NCI-H1436 (cell line): ENCODE data around the gene PYGO2.
"Not testable (repeated sequence)": the region's sequence is repeated elsewhere in the genome, so short reads cannot be mapped to it uniquely, and the experiment has no call there.

ENCODE experiments used
- DNase-seq: peaks from one replicate; lab custom pipeline; 2025; lab: John Stamatoyannopoulos, UW

The PYGO2 gene

DNA sequence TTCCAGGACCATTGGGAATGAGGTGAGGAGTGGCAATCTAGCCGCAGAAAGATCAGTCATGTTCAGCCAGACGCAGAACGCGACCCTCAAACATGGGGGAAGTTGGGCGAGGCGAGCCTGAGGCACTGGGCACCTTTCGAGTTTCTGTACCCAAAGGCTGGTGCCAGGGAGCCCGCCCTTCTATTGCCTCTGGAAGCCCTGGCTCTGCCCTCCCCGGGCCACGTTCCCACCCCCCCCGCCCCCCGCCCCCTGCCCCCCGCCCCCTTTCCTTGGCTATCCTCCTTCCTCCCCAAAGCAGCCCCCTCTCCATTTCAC, 38.8 kb upstream of the PYGO2 start:
- no peak for DNase-seq

DNA sequence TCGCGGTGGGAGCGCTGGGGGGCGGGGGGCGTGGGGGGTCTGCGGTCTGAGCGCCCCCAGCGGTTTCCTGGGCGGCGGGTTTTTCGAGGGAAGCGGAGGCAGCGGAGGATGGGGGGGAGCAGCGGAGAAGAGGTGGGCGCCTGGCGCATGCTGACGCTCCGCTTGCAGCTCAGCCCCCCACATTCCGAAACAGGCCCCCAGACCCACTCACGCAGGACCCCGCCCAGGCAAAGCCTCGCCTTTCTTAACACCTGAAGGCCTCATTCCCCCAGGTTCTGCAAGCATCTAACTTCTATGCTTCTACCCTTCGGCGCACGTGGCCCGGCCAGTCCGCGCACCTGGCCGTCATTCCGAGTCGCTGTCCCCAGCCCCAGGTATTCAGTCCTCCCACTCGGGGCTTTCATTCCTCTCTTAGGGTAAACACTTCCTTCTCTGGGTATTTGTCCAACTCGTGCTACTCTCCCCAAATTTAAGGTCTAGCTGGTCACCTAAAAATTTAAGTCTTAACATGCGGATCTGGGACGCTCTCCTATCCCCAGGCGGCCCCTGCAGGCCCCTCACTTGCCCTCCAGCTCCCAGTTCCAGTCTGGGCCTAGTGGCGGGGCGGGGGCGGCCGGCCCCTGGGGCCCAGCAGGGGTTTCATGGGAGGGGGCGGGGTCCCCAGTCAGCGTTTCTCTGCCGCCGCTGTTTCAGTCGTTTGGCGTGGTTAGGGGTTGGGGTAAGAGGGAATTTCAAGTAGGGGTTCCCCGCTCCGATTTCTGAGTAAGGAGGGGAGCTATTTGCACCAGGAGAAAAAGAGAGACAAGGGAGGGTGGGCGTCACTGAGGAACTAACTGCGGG, 38.2 kb upstream of the PYGO2 start:
- DNase-seq, result no peak

DNA sequence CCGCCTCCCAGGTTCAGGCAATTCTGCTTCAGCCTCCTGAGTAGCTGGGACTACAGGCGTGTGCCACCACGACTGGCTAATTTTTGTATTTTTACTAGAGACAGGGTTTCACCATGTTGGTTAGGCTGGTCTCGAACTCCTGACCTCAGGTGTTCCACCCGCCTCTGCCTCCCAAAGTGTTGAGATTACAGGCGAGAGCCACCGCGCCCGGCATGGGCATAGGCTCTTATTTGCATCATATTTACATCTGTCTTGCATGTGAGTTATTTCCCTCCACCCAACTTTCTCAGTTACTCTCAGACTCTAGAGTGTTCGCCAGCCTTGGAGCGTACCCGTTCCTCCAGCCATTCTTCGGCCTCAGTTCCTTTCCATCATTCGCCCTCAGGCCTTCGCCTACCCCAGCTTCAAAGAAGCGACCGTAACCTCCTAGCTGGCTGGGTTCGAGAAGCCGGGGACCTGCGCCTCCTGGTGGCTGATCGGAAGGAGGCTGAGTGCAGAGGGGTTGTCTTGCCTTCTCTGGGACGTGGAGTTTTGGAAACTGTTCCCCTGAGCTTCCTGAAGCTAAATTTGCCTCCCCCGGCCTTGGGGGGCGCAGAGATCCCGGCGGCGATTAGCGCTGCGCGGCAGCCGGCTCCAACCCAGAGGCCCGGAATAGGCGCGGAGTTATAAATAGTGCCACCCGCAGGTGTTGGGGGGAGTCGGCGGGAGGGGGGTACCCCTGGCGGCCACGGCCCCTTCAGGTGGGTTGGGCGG, 37.4 kb upstream of the PYGO2 start:
- DNase-seq, result peak; percentile 41

DNA sequence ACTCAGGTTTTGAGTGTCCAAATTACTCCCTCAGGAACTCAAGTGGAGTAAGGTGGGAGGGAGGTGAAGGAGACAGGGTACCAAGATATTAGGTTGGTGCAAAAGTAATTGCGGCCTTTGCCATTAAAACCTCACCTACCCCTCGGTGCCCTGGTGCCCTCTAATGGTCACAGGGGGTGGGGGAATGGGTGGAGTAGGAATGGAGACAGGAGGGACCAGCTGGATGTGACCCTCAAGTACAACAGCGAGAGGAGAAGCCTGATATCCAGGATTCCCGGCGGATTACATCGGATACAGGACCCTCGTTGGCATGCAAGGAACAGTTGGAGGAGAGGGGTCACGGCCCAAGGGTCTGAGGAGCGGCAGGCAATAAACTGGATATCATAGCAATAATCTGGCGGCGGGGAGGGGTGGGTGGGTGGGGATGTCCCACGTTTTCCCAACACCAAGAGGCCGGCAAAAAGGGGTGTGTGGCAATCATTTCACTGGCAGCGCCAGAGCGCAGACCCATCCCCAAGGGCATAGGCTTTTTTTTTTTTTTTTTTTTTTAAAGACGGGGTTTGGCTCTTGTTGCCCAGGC, 36.7 kb upstream of the PYGO2 start:
- no peak for DNase-seq

DNA sequence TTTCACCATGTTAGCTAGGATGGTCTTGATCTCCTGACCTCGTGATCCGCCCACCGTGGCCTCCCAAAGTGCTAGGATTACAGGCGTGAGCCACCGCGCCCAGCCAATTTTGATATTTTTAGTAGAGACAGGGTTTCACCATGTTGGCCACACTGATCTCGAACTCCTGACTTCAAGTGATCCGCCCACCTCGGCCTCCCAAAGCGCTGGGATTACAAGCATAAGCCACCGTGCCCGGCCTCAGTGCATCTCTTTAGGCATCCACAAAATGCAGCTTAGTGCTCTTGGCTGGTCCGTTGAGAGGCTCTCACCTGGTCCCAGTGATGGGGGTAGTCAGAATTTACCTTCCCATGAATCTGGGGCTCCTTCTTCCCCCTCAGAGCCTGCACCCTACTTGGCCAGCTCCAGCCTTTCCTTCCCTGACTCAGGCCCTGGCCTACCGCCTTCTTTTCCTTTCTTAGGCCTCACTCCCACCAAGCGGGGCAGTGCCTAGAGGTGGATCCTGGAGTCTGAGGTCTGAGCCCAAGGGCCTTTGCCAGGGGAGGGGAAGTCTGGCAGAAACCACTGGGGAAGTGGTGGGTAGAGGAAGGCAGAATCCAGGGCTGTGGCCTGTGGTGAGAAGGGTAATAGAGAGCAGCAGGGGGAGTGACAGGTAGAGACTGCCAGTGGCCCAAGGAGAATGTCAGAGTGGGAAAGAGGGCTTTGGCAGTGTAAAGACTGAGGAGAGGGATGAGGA, 35.6 kb upstream of the PYGO2 start:
- no peak for DNase-seq

DNA sequence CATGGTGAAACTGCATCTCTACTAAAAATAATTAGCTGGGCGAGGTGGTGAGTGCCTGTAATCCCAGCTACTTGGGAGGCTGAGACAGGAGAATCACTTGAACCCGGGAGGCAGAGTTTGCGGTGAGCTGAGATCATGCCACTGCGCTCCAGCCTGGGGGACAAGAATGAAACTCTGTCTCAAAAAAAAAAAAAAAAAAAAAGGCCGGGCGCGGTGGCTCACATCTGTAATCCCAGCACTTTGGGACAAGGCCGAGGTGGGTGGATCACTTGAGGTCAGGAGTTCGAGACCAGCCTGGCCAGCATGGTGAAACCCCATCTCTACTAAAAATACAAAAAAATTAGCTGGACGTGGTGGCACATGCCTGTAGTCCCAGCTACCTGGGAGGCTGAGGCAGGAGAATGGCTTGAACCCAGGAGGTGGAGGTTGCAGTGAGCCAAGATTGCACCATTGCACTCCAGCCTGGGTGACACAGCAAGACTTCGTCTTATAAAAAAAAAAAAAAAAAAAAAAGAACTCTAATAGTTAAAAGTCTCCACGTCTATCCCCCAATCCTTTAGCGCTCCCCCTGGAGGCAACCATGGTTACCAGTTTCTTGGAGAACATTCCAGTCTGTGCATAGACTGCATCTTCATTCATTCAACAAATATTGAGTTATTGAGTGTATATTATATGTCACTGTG, 33.9 kb upstream of the PYGO2 start:
- DNase-seq, result not testable (repeated sequence)

DNA sequence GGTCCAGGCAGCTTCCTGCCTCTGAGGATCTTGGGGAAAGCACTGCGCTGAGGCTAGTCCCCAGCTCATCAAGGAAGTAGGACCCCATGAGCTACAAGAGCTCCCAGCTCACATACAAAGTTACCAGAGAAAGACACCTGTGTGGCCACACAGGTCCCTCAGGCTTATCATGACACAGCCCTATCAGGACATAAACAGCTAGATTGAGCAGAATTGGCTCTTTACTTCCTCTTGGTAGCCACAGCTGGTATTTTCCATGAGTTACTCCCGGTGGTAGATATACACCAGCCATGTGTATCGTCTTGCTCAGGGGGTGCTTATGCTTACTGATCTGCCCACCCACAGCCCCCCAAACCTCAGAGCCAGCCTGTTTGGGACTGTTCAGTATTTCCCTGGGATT, 33.0 kb upstream of the PYGO2 start:
- no peak for DNase-seq

DNA sequence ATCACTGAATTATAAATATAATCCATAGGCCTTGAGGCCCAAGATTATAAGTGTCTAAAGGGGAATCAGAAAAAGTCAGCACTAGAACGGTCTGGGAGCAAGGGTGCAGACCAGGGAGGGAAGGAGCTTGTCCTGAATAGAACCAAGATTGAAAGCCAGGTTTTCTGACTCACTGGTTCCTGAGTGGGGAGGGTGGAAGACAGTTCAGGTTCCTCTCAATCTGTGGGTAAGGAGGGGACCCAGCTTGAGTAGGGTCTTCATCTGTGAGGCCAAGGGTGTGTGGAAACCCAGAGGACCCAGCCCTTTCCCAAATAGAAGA, 32.6 kb upstream of the PYGO2 start:
- DNase-seq, result no peak

DNA sequence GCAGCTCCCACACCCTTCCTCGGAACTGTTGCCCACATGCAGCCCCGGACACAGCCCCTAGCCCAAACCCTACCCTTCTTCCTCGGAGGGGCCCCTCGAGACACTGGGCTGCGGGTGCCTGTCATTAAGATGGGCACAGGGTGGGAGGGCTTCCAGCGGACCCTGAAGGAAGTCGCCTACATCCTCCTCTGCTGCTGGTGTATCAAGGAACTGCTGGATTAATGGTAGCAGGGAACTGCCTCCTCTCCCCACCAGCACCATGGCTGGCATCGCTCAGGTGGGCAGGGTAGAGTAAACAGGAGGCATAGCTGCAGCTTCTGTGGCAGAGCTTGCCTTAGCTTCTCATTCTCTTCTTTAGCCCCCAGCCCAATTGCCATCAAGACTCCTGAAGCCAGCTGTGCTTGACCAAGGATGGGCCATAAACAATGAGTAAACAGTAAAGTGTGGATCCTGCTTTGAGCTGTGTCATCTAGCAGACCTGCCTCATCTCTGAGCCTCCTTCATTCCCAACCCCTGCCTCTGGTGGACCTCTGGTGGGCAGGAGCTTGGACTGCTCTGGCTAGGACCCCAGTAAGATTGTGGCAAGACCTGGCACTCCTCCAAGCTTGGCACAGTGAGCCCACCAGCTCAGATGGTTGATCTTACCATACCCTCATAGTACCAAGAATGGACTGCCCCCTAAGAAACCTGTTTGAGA, 32.1 kb upstream of the PYGO2 start, which contains the start of gene LENEP:
TSS of gene LENEP (plus strand) at position 15 of the 697 bp plus-strand sequence. CDS start at position 37, 22 bp downstream.
- DNase-seq, result no peak

DNA sequence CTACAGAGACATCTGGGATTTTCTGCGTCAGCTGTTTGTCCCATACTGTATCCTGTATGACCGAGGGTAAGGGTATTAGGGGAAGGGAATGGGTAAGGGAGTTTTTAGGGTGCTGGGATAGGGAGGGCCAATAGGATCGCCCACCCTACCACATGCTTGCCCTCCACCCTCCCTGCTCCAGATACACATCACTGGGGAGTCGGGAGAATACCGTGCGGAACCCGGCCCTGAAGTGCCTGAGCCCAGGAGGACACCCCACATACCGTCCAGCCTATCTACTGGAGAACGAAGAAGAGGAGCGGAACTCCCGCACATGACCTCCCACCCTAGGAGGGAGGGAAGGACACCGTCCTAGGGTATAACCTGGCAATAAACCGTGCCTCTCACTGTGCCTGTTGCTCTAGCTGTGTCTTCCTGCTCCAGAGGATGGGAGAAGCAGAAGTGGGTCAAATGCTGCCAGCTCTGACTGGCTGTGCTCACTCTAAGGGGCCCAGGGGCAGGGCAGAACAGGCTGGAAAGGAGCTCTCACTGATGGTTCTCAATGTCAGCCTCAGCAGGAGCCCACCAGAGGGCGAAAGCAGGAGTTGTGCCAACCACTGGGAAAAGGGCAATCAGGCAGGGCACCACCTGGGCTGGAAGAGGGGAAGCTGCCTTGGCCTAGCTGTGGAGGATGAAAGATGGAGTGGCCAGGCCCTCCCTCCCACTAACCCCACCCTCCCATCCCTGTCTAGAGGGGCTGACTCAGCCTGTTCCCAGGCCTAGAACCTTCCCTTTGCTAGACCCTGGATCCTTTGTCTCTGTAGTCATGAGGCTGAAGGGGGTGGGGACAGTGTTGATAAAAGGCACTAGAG, 31.4 kb upstream of the PYGO2 start:
- DNase-seq, result no peak

DNA sequence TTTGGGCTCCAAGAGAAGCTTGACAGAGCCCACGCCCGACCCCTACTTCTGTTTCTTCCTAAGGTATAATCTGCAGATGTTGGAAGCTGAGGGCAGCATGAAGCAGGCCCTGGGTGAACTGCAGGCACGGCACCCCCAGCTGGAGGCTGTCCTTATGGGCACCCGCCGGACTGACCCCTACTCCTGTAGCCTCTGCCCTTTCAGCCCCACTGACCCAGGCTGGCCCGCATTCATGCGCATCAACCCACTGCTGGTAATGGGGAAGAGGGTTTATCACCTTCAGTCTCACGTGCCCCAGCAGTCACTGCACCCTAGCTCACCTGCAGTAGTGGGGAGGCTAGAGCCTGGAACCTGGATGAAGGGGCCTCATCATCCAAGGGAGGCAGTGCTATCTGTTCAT, 28.7 kb upstream of the PYGO2 start:
- DNase-seq, result no peak

DNA sequence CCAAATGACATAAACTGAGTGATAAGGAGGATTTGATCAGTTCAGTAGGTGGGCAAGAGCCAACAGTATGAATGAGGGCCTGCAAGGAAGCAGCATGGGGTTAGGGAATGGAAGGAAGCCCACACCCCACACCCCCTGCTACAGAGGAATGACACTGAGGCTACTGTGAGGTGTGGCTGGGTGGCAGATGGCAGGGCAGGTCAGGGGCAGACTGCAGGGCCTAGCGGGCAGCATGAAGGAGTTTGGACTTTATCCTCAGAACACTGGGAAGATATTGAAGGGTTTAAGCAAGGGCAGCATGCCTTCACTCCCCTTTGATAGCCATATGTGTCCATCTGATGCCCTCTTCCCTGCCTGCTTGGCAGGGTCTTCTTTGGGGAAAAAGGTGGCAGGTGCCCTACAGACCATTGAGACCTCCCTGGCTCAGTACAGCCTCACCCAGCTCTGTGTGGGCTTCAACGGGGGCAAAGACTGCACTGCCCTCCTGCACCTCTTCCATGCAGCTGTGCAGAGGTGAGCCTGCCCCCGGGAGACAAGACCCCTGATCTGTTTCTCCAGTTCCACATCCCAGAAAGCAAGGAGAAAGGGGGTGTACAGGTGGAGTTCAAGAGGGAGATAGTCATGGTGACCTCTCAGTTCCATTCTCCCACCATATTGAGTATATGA, 27.7 kb upstream of the PYGO2 start:
- DNase-seq, result no peak

DNA sequence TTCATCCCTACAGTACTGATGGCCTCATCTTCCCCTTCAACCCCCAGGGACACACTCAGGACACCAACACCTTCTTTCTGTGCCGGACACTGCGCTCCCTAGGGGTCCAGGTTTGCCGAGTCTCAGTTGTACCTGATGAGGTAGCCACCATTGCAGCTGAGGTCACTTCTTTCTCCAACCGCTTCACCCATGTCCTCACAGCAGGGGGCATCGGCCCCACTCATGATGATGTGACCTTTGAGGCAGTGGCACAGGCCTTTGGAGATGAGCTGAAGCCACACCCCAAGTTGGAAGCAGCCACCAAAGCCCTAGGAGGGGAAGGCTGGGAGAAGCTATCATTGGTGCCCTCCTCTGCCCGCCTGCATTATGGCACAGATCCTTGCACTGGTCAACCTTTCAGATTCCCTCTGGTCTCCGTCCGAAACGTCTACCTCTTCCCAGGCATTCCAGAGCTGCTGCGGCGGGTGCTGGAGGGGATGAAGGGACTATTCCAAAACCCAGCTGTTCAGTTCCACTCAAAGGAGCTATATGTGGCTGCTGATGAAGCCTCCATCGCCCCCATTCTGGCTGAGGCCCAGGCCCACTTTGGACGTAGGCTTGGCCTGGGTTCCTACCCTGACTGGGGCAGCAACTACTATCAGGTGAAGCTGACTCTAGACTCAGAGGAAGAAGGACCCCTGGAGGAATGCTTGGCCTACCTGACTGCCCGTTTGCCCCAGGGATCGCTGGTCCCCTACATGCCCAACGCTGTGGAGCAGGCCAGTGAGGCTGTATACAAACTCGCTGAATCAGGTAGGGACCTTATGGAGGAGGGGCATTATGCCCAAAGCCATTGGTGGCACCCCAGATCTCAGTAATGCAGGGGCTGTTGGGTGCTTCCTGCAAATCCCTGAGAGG, 26.7 kb upstream of the PYGO2 start:
- no peak for DNase-seq

DNA sequence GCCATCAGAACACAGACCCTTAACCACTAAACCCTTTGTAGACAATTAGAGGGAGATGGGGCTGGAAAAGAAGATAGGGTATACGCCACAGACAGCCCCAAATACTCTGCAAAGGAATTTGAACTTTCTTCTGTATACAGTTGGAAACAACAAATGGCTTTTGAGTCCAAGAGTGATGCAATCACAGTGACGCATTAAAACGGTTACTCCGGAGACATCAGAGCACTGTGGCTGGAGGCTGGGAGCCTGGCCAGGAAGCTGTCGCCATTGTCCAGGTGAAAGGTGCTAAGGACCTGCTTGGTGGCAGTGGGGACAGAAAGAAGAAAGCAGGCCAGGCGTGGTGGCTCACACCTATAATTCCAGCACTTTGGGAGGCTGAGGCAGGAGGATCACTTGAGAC, 25.7 kb upstream of the PYGO2 start:
- DNase-seq, result no peak

DNA sequence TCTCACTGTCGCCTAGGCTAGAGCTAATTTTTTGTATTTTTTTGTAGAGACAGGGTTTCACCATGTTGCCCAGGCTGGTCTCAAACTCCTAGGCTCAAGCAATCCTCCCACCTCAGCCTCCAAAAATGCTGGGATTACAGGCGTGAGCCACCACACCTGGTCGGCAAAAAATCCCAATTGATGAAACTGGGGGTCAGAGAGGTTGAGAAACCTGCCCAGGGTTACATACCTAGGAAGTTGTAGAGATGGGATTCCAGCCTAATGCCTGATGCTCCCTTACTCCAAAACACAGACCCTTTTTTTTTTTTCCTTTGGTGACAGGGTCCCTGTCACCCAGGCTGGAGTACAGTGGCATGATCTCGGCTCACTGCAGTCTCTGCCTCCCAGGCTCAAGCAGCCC, 25.2 kb upstream of the PYGO2 start:
- DNase-seq, result not testable (repeated sequence)

DNA sequence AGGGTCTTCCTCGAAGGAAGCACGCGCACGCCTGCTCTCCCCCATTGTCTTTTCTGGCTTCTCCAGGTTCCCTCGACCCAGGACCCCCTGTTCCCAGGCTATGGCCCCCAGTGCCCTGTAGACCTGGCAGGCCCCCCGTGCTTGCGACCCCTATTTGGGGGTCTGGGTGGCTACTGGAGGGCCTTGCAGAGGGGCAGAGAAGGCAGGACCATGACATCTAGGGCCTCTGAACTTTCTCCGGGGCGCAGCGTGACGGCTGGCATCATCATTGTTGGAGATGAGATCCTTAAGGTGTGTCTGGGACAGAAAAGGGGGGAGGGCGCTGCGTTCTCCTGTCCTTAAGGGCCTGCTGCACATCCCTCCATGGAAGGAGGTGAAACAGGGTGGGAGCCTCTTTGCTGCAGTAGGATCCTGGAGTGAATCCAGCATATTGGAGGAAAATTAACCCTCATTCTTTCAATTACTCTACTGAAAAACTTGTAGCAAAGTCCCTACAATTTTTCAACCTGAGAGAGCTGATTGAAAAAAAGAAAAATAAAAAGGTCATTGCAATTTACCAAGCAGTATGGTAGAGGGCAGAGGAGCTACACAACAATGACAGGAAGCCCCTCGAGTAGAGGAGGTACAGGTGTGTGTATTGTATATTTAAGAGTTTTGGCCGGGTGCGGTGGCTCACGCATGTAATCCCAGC, 22.3 kb upstream of the PYGO2 start:
- no peak for DNase-seq

DNA sequence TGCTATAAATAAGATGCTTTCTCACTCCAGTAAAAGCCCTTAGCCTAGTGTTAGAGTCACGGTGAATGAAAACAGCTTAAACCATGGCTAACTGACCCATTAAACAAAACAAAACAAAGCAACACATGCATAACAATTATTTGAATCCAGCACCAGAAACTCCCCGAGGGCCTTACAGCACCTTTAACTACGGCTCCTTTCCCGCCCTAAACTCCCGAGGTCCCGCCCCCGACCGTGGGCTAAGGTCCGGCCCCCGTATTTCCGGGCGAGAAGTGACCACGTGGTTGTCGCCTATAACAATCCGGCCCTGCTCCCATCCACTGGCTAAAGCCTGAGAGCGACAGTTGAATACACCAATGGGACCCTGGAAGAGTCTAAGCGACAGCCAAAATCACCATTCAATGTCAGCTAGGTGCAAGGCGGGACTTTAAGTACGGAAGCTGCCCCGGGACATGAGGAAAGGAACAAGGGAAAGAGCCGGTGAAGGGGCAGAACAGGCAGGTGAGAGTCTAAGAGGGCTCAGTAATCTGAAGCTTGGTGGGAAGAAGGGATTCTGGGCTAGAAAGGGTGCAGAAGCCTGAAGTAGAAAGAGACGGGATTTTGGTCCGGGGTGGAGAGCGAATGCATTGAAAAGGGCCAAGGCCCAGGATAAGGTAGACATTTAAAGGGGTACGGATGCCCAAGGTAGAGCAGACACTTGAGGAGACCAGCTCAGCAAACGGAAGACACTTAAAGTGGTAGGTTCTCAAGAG, 21.5 kb upstream of the PYGO2 start, which contains the start of gene FLAD1:
TSS of gene FLAD1 (plus strand) at position 448 of the 752 bp plus-strand sequence. CDS start 351 bp downstream, outside the sequence.
- DNase-seq, result peak; percentile 99
